ENCODE data around the gene STX18. TPM values are rescaled to one million over a fixed set of nuclear protein-coding genes. Genes with fewer than 3 reads are reported as not detected.

Gene STX18
- total and polyA plus RNA-seq, 2 donors from 2014 or later = 37.2 to 66.8 TPM

DNA sequence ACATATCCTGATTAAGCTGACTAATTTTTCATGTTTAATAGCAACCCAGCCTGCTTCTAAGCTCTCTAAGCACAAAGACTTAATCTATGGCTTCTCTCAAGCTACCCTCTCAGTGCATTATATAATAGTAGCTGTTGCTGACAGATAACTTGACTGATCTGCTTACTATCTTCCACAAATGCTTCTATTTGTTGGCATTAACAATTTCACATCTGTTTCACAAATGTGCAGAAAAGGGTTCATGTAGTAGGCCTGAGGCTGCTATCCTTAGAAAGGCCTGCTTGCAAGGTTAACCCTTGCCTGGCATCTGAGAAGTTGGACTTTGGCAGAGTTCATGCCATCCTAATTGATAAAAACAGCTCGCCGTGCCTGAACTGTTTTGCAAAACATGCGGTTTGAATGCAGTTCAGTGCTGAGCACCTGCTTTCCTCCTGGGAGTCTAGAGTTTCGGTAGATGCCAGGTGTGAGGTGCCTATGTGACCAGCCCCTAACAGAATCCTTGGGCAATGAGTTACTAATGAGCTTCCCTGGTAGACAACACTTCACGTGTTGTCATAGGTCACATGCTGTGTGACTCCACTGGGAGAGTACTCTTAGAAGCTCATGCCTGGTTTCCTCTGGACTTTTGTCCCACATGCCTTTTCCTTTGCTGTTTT, 86.5 kb downstream of the STX18 start:
- H3K36me3 ChIP-seq (ENCODE audit: control insufficient read depth in 2 of 3, insufficient read depth in 3 of 3, low read length in 3 of 3) = peaks cover 11 to 42% (median 34%) of the 10 kb centered on the region in 3 donors
- TF ChIP-seq, protein P1, sequence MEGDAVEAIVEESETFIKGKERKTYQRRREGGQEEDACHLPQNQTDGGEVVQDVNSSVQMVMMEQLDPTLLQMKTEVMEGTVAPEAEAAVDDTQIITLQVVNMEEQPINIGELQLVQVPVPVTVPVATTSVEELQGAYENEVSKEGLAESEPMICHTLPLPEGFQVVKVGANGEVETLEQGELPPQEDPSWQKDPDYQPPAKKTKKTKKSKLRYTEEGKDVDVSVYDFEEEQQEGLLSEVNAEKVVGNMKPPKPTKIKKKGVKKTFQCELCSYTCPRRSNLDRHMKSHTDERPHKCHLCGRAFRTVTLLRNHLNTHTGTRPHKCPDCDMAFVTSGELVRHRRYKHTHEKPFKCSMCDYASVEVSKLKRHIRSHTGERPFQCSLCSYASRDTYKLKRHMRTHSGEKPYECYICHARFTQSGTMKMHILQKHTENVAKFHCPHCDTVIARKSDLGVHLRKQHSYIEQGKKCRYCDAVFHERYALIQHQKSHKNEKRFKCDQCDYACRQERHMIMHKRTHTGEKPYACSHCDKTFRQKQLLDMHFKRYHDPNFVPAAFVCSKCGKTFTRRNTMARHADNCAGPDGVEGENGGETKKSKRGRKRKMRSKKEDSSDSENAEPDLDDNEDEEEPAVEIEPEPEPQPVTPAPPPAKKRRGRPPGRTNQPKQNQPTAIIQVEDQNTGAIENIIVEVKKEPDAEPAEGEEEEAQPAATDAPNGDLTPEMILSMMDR (IDR thresholded peaks at IDR 0.05; ENCODE audit: borderline replicate concordance, extremely low read depth, insufficient read depth) = no peak
- FAIRE-seq = no peak

DNA sequence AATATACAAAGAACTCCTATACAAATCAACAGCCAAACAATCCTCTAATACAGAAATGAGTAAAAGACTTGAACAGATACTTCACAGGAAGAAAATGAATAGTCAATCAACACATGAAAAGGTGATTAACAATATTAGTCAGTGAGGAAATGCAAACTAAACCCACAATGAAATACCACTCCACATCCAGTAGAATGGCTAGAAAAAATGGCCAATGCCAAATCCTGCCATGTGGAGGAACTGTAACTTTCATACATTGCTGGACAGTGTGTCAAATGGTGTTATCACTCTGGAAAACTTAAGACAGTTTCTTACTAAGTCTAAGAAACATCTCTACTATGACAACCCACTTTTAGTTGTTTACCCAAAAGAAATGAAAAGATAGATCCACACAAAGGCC, 95.4 kb downstream of the STX18 start:
- TF ChIP-seq, protein P1 (IDR thresholded peaks at IDR 0.05; ENCODE audit: borderline replicate concordance, extremely low read depth, insufficient read depth) = no peak
- Histone ChIP-seq H3K4me1 (ENCODE audit: control insufficient read depth in 2 of 3, insufficient read depth in 2 of 3, low read depth in 1 of 3, low read length in 3 of 3) (no peaks in the 10 kb centered on the region), H3K9ac (ENCODE audit: low read length in 3 of 3) (no peak overlapping the region), H3K36me3 (ENCODE audit: control insufficient read depth in 2 of 3, insufficient read depth in 3 of 3, low read length in 3 of 3) (no peaks in the 10 kb centered on the region), H3K4me3 (ENCODE audit: low read length in 3 of 3) (no peak overlapping the region), H3K27ac (ENCODE audit: low read depth in 2 of 2, low read length in 2 of 2) (no peak overlapping the region), H3K27me3 (ENCODE audit: control insufficient read depth, insufficient read depth, low read length) (no peaks in the 10 kb centered on the region), H3K9me3 (ENCODE audit: control insufficient read depth in 2 of 3, insufficient read depth in 1 of 3, low read length in 3 of 3) (no peaks in the 10 kb centered on the region)
- DNase-seq (no peak), FAIRE-seq (no peak)
- intact Hi-C loops (cut with DNase I) = no loop called here

More for the DNA sequence above, 86.5 kb downstream of the STX18 start:
- Histone ChIP-seq H3K9ac (ENCODE audit: low read length in 3 of 3) (no peak overlapping the region), H3K4me3 (ENCODE audit: low read length in 3 of 3) (no peak overlapping the region), H3K9me3 (ENCODE audit: control insufficient read depth in 2 of 3, insufficient read depth in 1 of 3, low read length in 3 of 3) (no peaks in the 10 kb centered on the region), H3K27me3 (ENCODE audit: control insufficient read depth, insufficient read depth, low read length) (no peaks in the 10 kb centered on the region), H3K27ac (ENCODE audit: low read depth in 2 of 2, low read length in 2 of 2) (no peak overlapping the region), H3K4me1 (ENCODE audit: control insufficient read depth in 2 of 3, insufficient read depth in 2 of 3, low read depth in 1 of 3, low read length in 3 of 3) (peaks cover 0 to 4% (median 0%) of the 10 kb centered on the region in 3 donors)
- intact Hi-C loops (cut with DNase I) = no loop called here
- peak in 1 of 5 donors; percentile 34 for DNase-seq

DNA sequence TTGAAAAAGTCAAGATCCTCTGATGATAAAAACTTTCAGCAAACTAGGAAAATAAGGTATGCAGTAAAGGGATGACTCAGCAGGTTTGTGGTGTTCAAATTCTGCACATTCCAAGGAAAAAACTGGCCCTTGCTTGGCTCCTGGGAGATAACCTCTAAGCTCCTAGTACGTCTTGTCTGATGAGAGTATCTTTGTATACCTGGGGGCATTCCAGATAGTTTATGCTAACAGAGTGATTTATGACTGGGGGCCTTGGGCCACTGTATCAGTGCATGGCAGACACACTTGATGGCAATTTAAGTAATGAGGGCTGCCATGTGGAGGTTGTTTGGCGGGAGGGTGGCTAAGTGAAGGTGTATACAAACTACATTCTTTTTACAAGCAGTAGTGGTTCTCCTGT, 98.0 kb downstream of the STX18 start:
- Histone ChIP-seq H3K4me1 (ENCODE audit: control insufficient read depth in 2 of 3, insufficient read depth in 2 of 3, low read depth in 1 of 3, low read length in 3 of 3) (no peaks in the 10 kb centered on the region), H3K27me3 (ENCODE audit: control insufficient read depth, insufficient read depth, low read length) (no peaks in the 10 kb centered on the region), H3K36me3 (ENCODE audit: control insufficient read depth in 2 of 3, insufficient read depth in 3 of 3, low read length in 3 of 3) (no peaks in the 10 kb centered on the region), H3K4me3 (ENCODE audit: low read length in 3 of 3) (no peak overlapping the region), H3K9ac (ENCODE audit: low read length in 3 of 3) (no peak overlapping the region), H3K27ac (ENCODE audit: low read depth in 2 of 2, low read length in 2 of 2) (no peak overlapping the region), H3K9me3 (ENCODE audit: control insufficient read depth in 2 of 3, insufficient read depth in 1 of 3, low read length in 3 of 3) (no peaks in the 10 kb centered on the region)
- DNase-seq (no peak), FAIRE-seq (no peak)
- intact Hi-C loops (cut with DNase I) = no loop called here
- TF ChIP-seq, protein P1 (IDR thresholded peaks at IDR 0.05; ENCODE audit: borderline replicate concordance, extremely low read depth, insufficient read depth) = no peak
